HCT116 (cell line): ENCODE results near the gene DUSP6. TPM values are rescaled to one million over a fixed set of nuclear protein-coding genes. Genes with fewer than 3 reads are reported as not detected.

Source experiments
- ATAC-seq: fragments of 200-7000 bp; cut with Tn5 transposase; 2 replicates; pipeline ENCODE4 v1.9.1; 2020; ENCODE audit warnings: mild to moderate bottlenecking, moderate library complexity
- BruUV-seq: library from RNA; stranded (reverse); fragments of 400-500 nt; replicated peaks from 2 replicates; lab custom pipeline; 2021; lab: Mats Ljungman, UMichigan
- CTCF ChIA-PET: fragments of 300-600 bp; sonication (Branson Sonifier 250); formaldehyde crosslinking; loops from one replicate; lab custom pipeline; 2021; ENCODE audit warnings: antibody characterized with exemption; lab: Charles Lee
- POLR2A ChIA-PET: fragments of 300-600, 350-600 bp; sonication (Branson Sonifier 250); formaldehyde crosslinking; loops from one replicate; lab custom pipeline; 2021; ENCODE audit warnings: antibody characterized with exemption; lab: Charles Lee
- RAD21 ChIA-PET, 2 experiments: fragments of 300-600 bp; sonication (Branson Sonifier 250); formaldehyde crosslinking; loops; one replicate each; lab custom pipeline; 2023; ENCODE audit warnings: low total read pairs in 2 of 2; ENCODE audit not compliant: uncharacterized antibody in 2 of 2, unreplicated experiment in 2 of 2, low non-redundant PET in 1 of 2; lab: Charles Lee
- DNase-seq: peaks from one replicate; pipeline ENCODE4 v3.0.0-alpha.2; 2010; ENCODE audit warnings: low read depth, low spot score
- H2AFZ ChIP-seq: fragments of 200-600 bp; shearing (Covaris generic), sonication (generic); 2 replicates; pipeline ENCODE4 v1.6.1; 2017; ENCODE audit warnings: low read depth, mixed run types, mixed read lengths, antibody characterized with exemption, low read length; ENCODE audit not compliant: poor library complexity, severe bottlenecking
- H3K27ac ChIP-seq: 2 replicates; pipeline ENCODE4 v1.5.1; 2012; ENCODE audit warnings: low read depth, low read length
- H3K27me3 ChIP-seq: fragments of 200-600 bp; sonication (generic); 2 replicates; pipeline ENCODE4 v1.6.1; 2016; ENCODE audit warnings: mixed run types, low read length, mixed read lengths; ENCODE audit not compliant: insufficient read depth
- H3K36me3 ChIP-seq, 2 experiments: fragments of 200-500 bp in 1 of 2; fragments of 200-600 bp in 1 of 2; sonication (Bioruptor generic) in 1 of 2; sonication (generic) in 1 of 2; 2 replicates each; pipeline versions ENCODE4 v1.5.1 to v1.6.1; 2014 to 2016; ENCODE audit warnings: low read length in 2 of 2, inconsistent platforms in 1 of 2, mixed read lengths in 1 of 2, mixed run types in 1 of 2; ENCODE audit not compliant: insufficient read depth in 2 of 2, control insufficient read depth in 1 of 2
- H3K4me1 ChIP-seq, 2 experiments: fragments of 200-600 bp in 1 of 2; sonication (generic) in 1 of 2; 2 replicates each; pipeline versions ENCODE4 v1.5.1 to v1.6.1; 2012 to 2017; ENCODE audit warnings: low read length in 2 of 2, inconsistent platforms in 1 of 2, mild to moderate bottlenecking in 1 of 2, mixed read lengths in 1 of 2, mixed run types in 1 of 2, moderate library complexity in 1 of 2; ENCODE audit not compliant: insufficient read depth in 2 of 2, control insufficient read depth in 1 of 2
- H3K4me2 ChIP-seq: fragments of 200-600 bp; sonication (generic); 2 replicates; pipeline ENCODE4 v1.6.1; 2017; ENCODE audit warnings: mixed run types, low read length, mixed read lengths
- H3K4me3 ChIP-seq, 2 experiments: fragments of 200-600 bp in 1 of 2; sonication (generic) in 1 of 2; replicated peaks in 1 of 2; 2 replicates each; pipeline ENCODE4 v1.5.1; 2011 to 2016; ENCODE audit warnings: low read length in 2 of 2, control low read depth in 1 of 2, low read depth in 1 of 2, mild to moderate bottlenecking in 1 of 2, mixed read lengths in 1 of 2, mixed run types in 1 of 2
- H3K79me2 ChIP-seq: fragments of 200-600 bp; sonication (generic); 2 replicates; pipeline ENCODE4 v1.6.1; 2017; ENCODE audit warnings: mild to moderate bottlenecking, mixed run types, low read length, moderate library complexity, mixed read lengths; ENCODE audit not compliant: insufficient read depth
- H3K9ac ChIP-seq: fragments of 200-600 bp; sonication (generic); 2 replicates; pipeline ENCODE4 v1.6.1; 2016; ENCODE audit warnings: low read length, mixed read lengths
- H3K9me2 ChIP-seq: fragments of 200-600 bp; sonication (generic), shearing (Covaris generic); 2 replicates; pipeline ENCODE4 v1.6.1; 2017; ENCODE audit warnings: mixed run types, mild to moderate bottlenecking, moderate library complexity; ENCODE audit not compliant: insufficient read depth
- H3K9me3 ChIP-seq, 2 experiments: fragments of 200-500 bp in 1 of 2; fragments of 200-600 bp in 1 of 2; sonication (Bioruptor generic) in 1 of 2; sonication (generic) in 1 of 2; 2 replicates each; pipeline ENCODE4 v1.6.1; 2014 to 2017; ENCODE audit warnings: low read length in 2 of 2, mixed read lengths in 2 of 2, inconsistent platforms in 1 of 2, low read depth in 1 of 2, mild to moderate bottlenecking in 1 of 2, mixed run types in 1 of 2, moderate library complexity in 1 of 2; ENCODE audit not compliant: control insufficient read depth in 1 of 2, insufficient read depth in 1 of 2
- H4K20me1 ChIP-seq: fragments of 200-600 bp; sonication (generic), shearing (Covaris generic); 2 replicates; pipeline ENCODE4 v1.6.1; 2017; ENCODE audit warnings: mixed run types, mild to moderate bottlenecking, moderate library complexity; ENCODE audit not compliant: insufficient read depth
- CBX3 ChIP-seq: IDR thresholded peaks from 2 replicates; pipeline ENCODE4 v1.6.1; 2012; ENCODE audit warnings: low read depth
- CTCF ChIP-seq, 3 experiments: fragments of 200-600 bp in 1 of 3; sonication (generic) in 1 of 3; IDR thresholded peaks in 2 of 3; conservative IDR thresholded peaks in 1 of 3; 2 replicates each; pipeline ENCODE4 v1.5.1; 2012 to 2017; ENCODE audit warnings: low read depth in 2 of 3, low read length in 2 of 3, antibody characterized with exemption in 1 of 3, borderline replicate concordance in 1 of 3, control low read depth in 1 of 3, mild to moderate bottlenecking in 1 of 3, mixed read lengths in 1 of 3, mixed run types in 1 of 3, moderate library complexity in 1 of 3; ENCODE audit not compliant: insufficient read depth in 1 of 3
- EGR1 ChIP-seq: IDR thresholded peaks from 2 replicates; pipeline ENCODE4 v1.6.1; 2012; ENCODE audit warnings: low read depth
- ELF1 ChIP-seq: IDR thresholded peaks from 2 replicates; pipeline ENCODE4 v1.6.1; 2012; ENCODE audit warnings: low read depth, borderline replicate concordance
- EZH2 ChIP-seq: fragments of 200-600 bp; sonication (generic); IDR thresholded peaks from 2 replicates; pipeline ENCODE4 v1.6.1; 2017; ENCODE audit warnings: antibody characterized with exemption, mixed run types
- EZH2phosphoT487 ChIP-seq: fragments of 200-600 bp; IDR thresholded peaks from 2 replicates; pipeline ENCODE4 v1.6.1; 2018; ENCODE audit warnings: antibody characterized with exemption, borderline replicate concordance
- FOSL1 ChIP-seq: IDR thresholded peaks from 2 replicates; pipeline ENCODE4 v1.6.1; 2012; ENCODE audit warnings: low read depth
- MAX ChIP-seq: IDR thresholded peaks from 2 replicates; pipeline ENCODE4 v1.6.1; 2012
- POLR2A ChIP-seq: IDR thresholded peaks from 2 replicates; pipeline ENCODE4 v1.7.0; 2011; ENCODE audit warnings: borderline replicate concordance; ENCODE audit not compliant: insufficient read depth, insufficient read length; ENCODE audit errors: extremely low read depth
- POLR2AphosphoS5 ChIP-seq: IDR thresholded peaks from 2 replicates; pipeline ENCODE4 v1.6.1; 2011; ENCODE audit warnings: mild to moderate bottlenecking, low read depth, low read length, moderate library complexity
- RAD21 ChIP-seq: IDR thresholded peaks from 2 replicates; pipeline ENCODE4 v1.6.1; 2012; ENCODE audit warnings: low read depth, mild to moderate bottlenecking
- SIN3A ChIP-seq: IDR thresholded peaks from 2 replicates; pipeline ENCODE4 v1.6.1; 2012; ENCODE audit warnings: low read depth
- YY1 ChIP-seq: IDR thresholded peaks from 2 replicates; pipeline ENCODE4 v1.6.1; 2011; ENCODE audit warnings: low read length, low read depth, moderate library complexity, mild to moderate bottlenecking; ENCODE audit not compliant: insufficient replicate concordance; ENCODE audit errors: extremely low read depth
- ZBTB33 ChIP-seq: IDR thresholded peaks from 2 replicates; pipeline ENCODE4 v1.6.1; 2011; ENCODE audit warnings: mild to moderate bottlenecking, low read length, moderate library complexity; ENCODE audit not compliant: insufficient replicate concordance; ENCODE audit errors: extremely low read depth
- ZFX ChIP-seq: fragments of 450-650 bp; IDR thresholded peaks from 2 replicates; pipeline ENCODE4 v1.6.1; 2017
- ZNF274 ChIP-seq: fragments of 200-500 bp; sonication (Bioruptor generic); IDR thresholded peaks from 2 replicates; pipeline ENCODE4 v1.6.1; 2014; ENCODE audit warnings: mild to moderate bottlenecking, low read depth, low read length, inconsistent platforms
- intact Hi-C: fragments of 100-400 bp; cut with micrococcal nuclease; formaldehyde crosslinking; loops from 2 replicates; pipeline ENCODE4 v1.10.0; 2022
- total RNA-seq: library from RNA; stranded (reverse); gene quantifications from one replicate; pipeline ENCODE4 v1.2.1, GENCODE V29; 2021; ENCODE audit not compliant: unreplicated experiment

DUSP6 gene
- total RNA-seq, 1 experiment from 2014 or later = 219 TPM

- no TSS peak for BruUV-seq
- CTCF ChIA-PET = no interaction called here
- intact Hi-C loops = no loop called here
- H3K4me1 ChIP-seq = peaks cover 44 to 51% of the 10 kb centered on the region in 2 experiments
- H3K9me3 ChIP-seq = no peaks in the 10 kb centered on the region
- POLR2A ChIA-PET = interaction anchor here (1.2 kb wide), 1 partner anchor 16 kb away, joined by 4 read pairs; no protein-coding TSS in a partner anchor
- H3K9ac ChIP-seq = no peak overlapping the region
- RAD21 ChIA-PET = no interaction called here
- no peak overlapping the region for H3K4me3 ChIP-seq
- no peak for TF ChIP-seq YY1
- ATAC-seq (no peak), DNase-seq (no peak)
- H3K27me3 ChIP-seq = no peaks in the 10 kb centered on the region
- H3K36me3 ChIP-seq = no peaks in the 10 kb centered on the region
- no peaks in the 10 kb centered on the region for H4K20me1 ChIP-seq
- no peaks in the 10 kb centered on the region for H3K79me2 ChIP-seq
- H3K9me2 ChIP-seq = no peaks in the 10 kb centered on the region
- H3K4me2 ChIP-seq = no peak overlapping the region
- H2AFZ ChIP-seq = no peak overlapping the region
- no peak overlapping the region for H3K27ac ChIP-seq
Measured at GRCh38 chr12:89369166-89369565, 16.9 kb upstream of the DUSP6 start.

- DNase-seq (no peak), ATAC-seq (no peak)
- Histone ChIP-seq H3K36me3 (no peaks in the 10 kb centered on the region), H3K9me2 (no peaks in the 10 kb centered on the region), H3K9me3 (no peaks in the 10 kb centered on the region), H2AFZ (no peak overlapping the region), H4K20me1 (no peaks in the 10 kb centered on the region), H3K9ac (no peak overlapping the region), H3K4me2 (no peak overlapping the region), H3K4me3 (no peak overlapping the region), H3K27me3 (no peaks in the 10 kb centered on the region), H3K4me1 (peaks cover 36 to 43% of the 10 kb centered on the region in 2 experiments), H3K27ac (no peak overlapping the region), H3K79me2 (no peaks in the 10 kb centered on the region)
- BruUV-seq = no TSS peak
- ChIA-PET RAD21 (no interaction called here), CTCF (no interaction called here), POLR2A (interaction anchor here (1.2 kb wide), 1 partner anchor 16 kb away, joined by 3 read pairs; the partner anchor contains the start of gene DUSP6)
- intact Hi-C loops = no loop called here
- TF ChIP-seq FOSL1 (no peak), SIN3A (no peak), ZNF274 (no peak), MAX (no peak), CTCF (IDR thresholded peaks at IDR 0.05 in 2 of 3, conservative IDR thresholded peaks at IDR 0.05 in 1 of 3; ENCODE audit: borderline replicate concordance in 1 of 3, insufficient read depth in 1 of 3, low read depth in 2 of 3, low read length in 2 of 3) (no peak), CBX3 (no peak), EZH2phosphoT487 (no peak), ZFX (no peak), EZH2 (no peak), POLR2AphosphoS5 (no peak), ZBTB33 (no peak), POLR2A (no peak), EGR1 (no peak), RAD21 (no peak), ELF1 (no peak)
Measured at GRCh38 chr12:89368391-89368790, 16.1 kb upstream of the DUSP6 start.
